OCI-LY7 (cell line): Measurements from ENCODE around the gene SYCP3. TPM values are rescaled to one million over a fixed set of nuclear protein-coding genes. Genes with fewer than 3 reads are reported as not detected.
A peak's percentile ranks its signal among the peaks of the same experiment; 100 is the strongest.

Source experiments
- Bru-seq: library from RNA; stranded (reverse); fragments of 400-500 nt; gene quantifications from one replicate; lab custom pipeline; 2021; lab: Mats Ljungman, UMichigan
- BruChase-seq, 2 experiments: library from RNA; stranded (reverse); fragments of 400-500 nt; gene quantifications; one replicate each; lab custom pipeline; 2021; lab: Mats Ljungman, UMichigan
- BruUV-seq: library from RNA; stranded (reverse); fragments of 400-500 nt; replicated peaks from 2 replicates; lab custom pipeline; 2021; lab: Mats Ljungman, UMichigan
- CTCF ChIA-PET: fragments of 300-600 bp; sonication (Branson Sonifier 250); formaldehyde crosslinking; loops from one replicate; lab custom pipeline; 2022; ENCODE audit warnings: antibody characterized with exemption; ENCODE audit not compliant: unreplicated experiment; lab: Charles Lee
- POLR2A ChIA-PET: fragments of 300-600 bp; sonication (Branson Sonifier 250); formaldehyde crosslinking; loops from one replicate; lab custom pipeline; 2022; ENCODE audit warnings: antibody characterized with exemption; lab: Charles Lee
- DNase-seq: peaks from one replicate; pipeline ENCODE4 v3.0.0-alpha.2; 2015; ENCODE audit warnings: low spot score
- H2AFZ ChIP-seq: fragments of 200-600 bp; sonication (generic), shearing (Covaris generic); 2 replicates; pipeline ENCODE4 v1.6.1; 2014; ENCODE audit warnings: mild to moderate bottlenecking, antibody characterized with exemption, low read length, moderate library complexity
- H3K27ac ChIP-seq: fragments of 200-600 bp; sonication (generic); 2 replicates; pipeline ENCODE4 v1.5.1; 2014; ENCODE audit warnings: mixed run types, low read depth, mild to moderate bottlenecking, moderate library complexity, low read length, inconsistent platforms; ENCODE audit not compliant: poor library complexity, severe bottlenecking
- H3K36me3 ChIP-seq: fragments of 200-600 bp; sonication (generic); 2 replicates; pipeline ENCODE4 v1.6.1; 2014; ENCODE audit warnings: mild to moderate bottlenecking, antibody characterized with exemption, low read length, moderate library complexity, mixed read lengths; ENCODE audit not compliant: insufficient read depth
- H3K4me1 ChIP-seq: fragments of 200-600 bp; sonication (generic); 2 replicates; pipeline ENCODE4 v1.5.1; 2014; ENCODE audit warnings: mild to moderate bottlenecking, low read length; ENCODE audit not compliant: insufficient read depth, poor library complexity, severe bottlenecking
- H3K4me2 ChIP-seq: fragments of 200-600 bp; sonication (generic); 2 replicates; pipeline ENCODE4 v1.6.1; 2014; ENCODE audit warnings: mild to moderate bottlenecking, low read length
- H3K4me3 ChIP-seq: fragments of 200-600 bp; sonication (generic); 2 replicates; pipeline ENCODE4 v1.5.1; 2014; ENCODE audit warnings: mild to moderate bottlenecking, low read depth, low read length; ENCODE audit not compliant: poor library complexity, severe bottlenecking
- H3K79me2 ChIP-seq: fragments of 200-600 bp; sonication (generic); 2 replicates; pipeline ENCODE4 v1.6.1; 2016; ENCODE audit warnings: low read depth, mild to moderate bottlenecking, low read length, moderate library complexity, mixed read lengths; ENCODE audit not compliant: insufficient read depth
- H3K9me2 ChIP-seq: fragments of 200-600 bp; sonication (generic); 2 replicates; pipeline ENCODE4 v1.6.1; 2016; ENCODE audit warnings: mild to moderate bottlenecking, low read length, mixed read lengths; ENCODE audit not compliant: insufficient read depth
- H3K9me3 ChIP-seq: fragments of 200-600 bp; sonication (generic); 2 replicates; pipeline ENCODE4 v1.6.1; 2014; ENCODE audit warnings: mild to moderate bottlenecking, mixed run types, low read length, mixed read lengths
- H4K20me1 ChIP-seq: fragments of 200-600 bp; sonication (generic); 2 replicates; pipeline ENCODE4 v1.6.1; 2014; ENCODE audit warnings: mild to moderate bottlenecking, antibody characterized with exemption, low read length, moderate library complexity, mixed read lengths; ENCODE audit not compliant: insufficient read depth
- EZH2phosphoT487 ChIP-seq: fragments of 200-600 bp; sonication (generic); IDR thresholded peaks from 2 replicates; pipeline ENCODE4 v1.6.1; 2018; ENCODE audit warnings: low read depth, borderline replicate concordance, mild to moderate bottlenecking, mixed run types, antibody characterized with exemption, low read length, moderate library complexity, mixed read lengths
- intact Hi-C: fragments of 100-400 bp; cut with micrococcal nuclease; formaldehyde crosslinking; loops from one replicate; pipeline ENCODE4 v1.10.0; 2022; ENCODE audit not compliant: unreplicated experiment
- long read RNA-seq: library from polyadenylated mRNA; stranded (forward); transcript quantifications from one replicate; pipeline ENCODE4 v2.0.0, GENCODE V29; 2022
- total RNA-seq, 2 experiments: library from RNA; depleted of rRNA in 1 of 2; stranded (reverse); fragments of >200 nt in 1 of 2; shearing (Covaris generic) in 1 of 2; gene quantifications; 2 replicates each; pipeline ENCODE4 v1.2.3, GENCODE V29; 2014 to 2022
- TF ChIP-seq, protein P1 (sequence below): fragments of 200-600 bp; sonication (generic); conservative IDR thresholded peaks from 2 replicates; pipeline ENCODE4 v1.5.1; 2014; ENCODE audit warnings: mild to moderate bottlenecking, antibody characterized with exemption, low read length, moderate library complexity, mixed read lengths

The SYCP3 gene
- total RNA-seq (2014; rRNA removed; shearing (Covaris generic)) (0.13 and 2.4 TPM in 2 replicates), total RNA-seq (2022) (0.35 and 0.36 TPM in 2 replicates), Bru-seq, nascent RNA (percentile 41 among the genes with signal in this experiment), BruChase-seq, experiment 1, labeled RNA remaining after a 6-hour chase (percentile 48 among the genes with signal in this experiment), BruChase-seq, experiment 2, labeled RNA remaining after a 2-hour chase (percentile 54 among the genes with signal in this experiment)
- long read RNA-seq, partial matches to known transcripts = 1 of 19 reads
- long read RNA-seq, other reads (novel, unspliced or antisense) = 18 of 19 reads

DNA sequence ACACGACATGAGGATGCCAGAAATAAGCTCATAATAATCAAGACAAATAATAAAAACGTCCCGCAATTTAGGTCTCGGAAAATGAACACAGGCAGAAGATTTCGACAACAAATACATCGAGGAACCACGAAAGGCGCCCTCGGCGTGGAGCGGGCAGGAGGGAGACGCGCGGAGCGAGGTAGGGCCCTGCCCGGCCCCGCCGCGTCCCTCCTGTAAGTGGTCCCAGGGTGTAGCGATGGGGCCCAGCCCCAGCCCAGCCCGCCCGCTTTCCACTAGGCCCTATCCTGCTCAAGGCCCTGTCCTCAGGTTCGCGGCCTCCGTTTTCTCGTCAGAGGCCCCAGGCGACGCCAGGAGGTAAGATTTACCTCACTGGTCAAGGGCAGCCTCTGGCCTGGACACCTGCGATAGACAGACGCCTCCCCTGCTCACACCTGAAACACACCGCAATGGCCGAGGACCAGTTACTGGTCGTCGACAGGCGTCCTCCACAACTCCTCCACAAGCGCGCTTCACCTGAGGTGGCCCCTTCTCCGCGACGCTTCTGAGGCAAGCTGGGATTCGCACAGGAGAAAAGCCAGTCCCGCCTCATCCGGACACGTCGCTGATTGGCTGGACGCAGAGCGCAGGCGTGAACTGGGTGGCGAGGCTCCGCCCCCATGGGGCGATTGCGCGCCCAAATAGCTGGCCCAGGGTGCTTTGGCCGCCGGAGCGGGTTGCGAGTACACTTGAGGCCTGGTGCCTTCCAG is at the start of gene SYCP3:
Gene SYCP3, minus strand, starts transcription at position 543 of the 746 bp plus-strand sequence. CDS start 1,527 bp downstream, outside the sequence.
- intact Hi-C loops = no loop called here
- no peak within 1 kb of the TSS for H2AFZ ChIP-seq
- H4K20me1 ChIP-seq = no peaks in the 10 kb centered on the region
- no peaks in the 10 kb centered on the region for H3K79me2 ChIP-seq
- no TSS peak for BruUV-seq
- no peaks in the 10 kb centered on the region for H3K9me3 ChIP-seq
- DNase-seq = no peak
- no peaks in the 10 kb centered on the region for H3K9me2 ChIP-seq
- ChIA-PET POLR2A (interaction anchor here (1.5 kb wide), 1 partner anchor 39 kb away, joined by 3 read pairs; no protein-coding TSS in a partner anchor), CTCF (no interaction called here)
- peaks cover 15% of the 10 kb centered on the region for H3K36me3 ChIP-seq
- no peak within 1 kb of the TSS for H3K4me2 ChIP-seq
- no peak for TF ChIP-seq EZH2phosphoT487
- TF ChIP-seq, protein P1, sequence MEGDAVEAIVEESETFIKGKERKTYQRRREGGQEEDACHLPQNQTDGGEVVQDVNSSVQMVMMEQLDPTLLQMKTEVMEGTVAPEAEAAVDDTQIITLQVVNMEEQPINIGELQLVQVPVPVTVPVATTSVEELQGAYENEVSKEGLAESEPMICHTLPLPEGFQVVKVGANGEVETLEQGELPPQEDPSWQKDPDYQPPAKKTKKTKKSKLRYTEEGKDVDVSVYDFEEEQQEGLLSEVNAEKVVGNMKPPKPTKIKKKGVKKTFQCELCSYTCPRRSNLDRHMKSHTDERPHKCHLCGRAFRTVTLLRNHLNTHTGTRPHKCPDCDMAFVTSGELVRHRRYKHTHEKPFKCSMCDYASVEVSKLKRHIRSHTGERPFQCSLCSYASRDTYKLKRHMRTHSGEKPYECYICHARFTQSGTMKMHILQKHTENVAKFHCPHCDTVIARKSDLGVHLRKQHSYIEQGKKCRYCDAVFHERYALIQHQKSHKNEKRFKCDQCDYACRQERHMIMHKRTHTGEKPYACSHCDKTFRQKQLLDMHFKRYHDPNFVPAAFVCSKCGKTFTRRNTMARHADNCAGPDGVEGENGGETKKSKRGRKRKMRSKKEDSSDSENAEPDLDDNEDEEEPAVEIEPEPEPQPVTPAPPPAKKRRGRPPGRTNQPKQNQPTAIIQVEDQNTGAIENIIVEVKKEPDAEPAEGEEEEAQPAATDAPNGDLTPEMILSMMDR = no peak
- H3K4me1 ChIP-seq = peaks cover 37% of the 10 kb centered on the region
- no peak within 1 kb of the TSS for H3K27ac ChIP-seq
- H3K4me3 ChIP-seq = no peak within 1 kb of the TSS

DNA sequence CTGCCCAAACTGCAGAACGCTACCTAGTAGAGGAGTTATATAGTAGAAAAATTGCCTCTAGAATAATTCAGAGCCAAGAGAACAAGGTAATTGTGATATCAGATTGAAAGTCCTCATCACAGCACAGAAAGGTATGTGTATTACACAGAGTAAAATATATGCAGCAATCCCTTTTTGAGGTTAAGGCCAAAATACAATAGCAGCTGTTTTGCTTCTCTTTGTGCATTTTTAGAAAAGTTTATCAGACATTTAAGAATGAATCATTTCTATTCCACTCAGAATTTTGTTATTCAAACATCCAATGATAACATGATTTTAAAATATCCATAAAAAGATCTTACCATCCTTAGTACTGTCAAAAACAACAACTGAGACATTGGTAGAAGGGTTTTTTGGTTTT is 46.4 kb upstream of the SYCP3 start:
- H3K9me2 ChIP-seq = no peaks in the 10 kb centered on the region
- ChIA-PET POLR2A (interaction anchor here (1.0 to 1.5 kb wide), 3 partner anchors 10 to 62 kb away, joined by 3 to 4 read pairs (median 3); no protein-coding TSS in a partner anchor), CTCF (no interaction called here)
- BruUV-seq = no TSS peak
- H3K4me3 ChIP-seq = no peak overlapping the region
- H3K79me2 ChIP-seq = no peaks in the 10 kb centered on the region
- intact Hi-C loops = no loop called here
- H2AFZ ChIP-seq = no peak overlapping the region
- no peak for TF ChIP-seq EZH2phosphoT487
- TF ChIP-seq, protein P1 = no peak
- H3K4me2 ChIP-seq = no peak overlapping the region
- no peak for DNase-seq
- peaks cover 6% of the 10 kb centered on the region for H3K4me1 ChIP-seq
- peaks cover 47% of the 10 kb centered on the region for H3K36me3 ChIP-seq
- H4K20me1 ChIP-seq = no peaks in the 10 kb centered on the region
- no peak overlapping the region for H3K27ac ChIP-seq
- H3K9me3 ChIP-seq = no peaks in the 10 kb centered on the region
